HG03469 (cell line): ENCODE data around the gene PAPPA.

Experiments used
- ATAC-seq: cut with Tn5 transposase; IDR thresholded peaks from one replicate; pipeline ENCODE4 v1.9.1; 2021; ENCODE audit warnings: mild to moderate bottlenecking, moderate library complexity, moderate number of reproducible peaks; ENCODE audit not compliant: unreplicated experiment

PAPPA gene

GRCh38 chr9:116448431-116448830, 294.8 kb downstream of the PAPPA start:
- ATAC-seq = no peak

GRCh38 chr9:116449949-116450348, 296.4 kb downstream of the PAPPA start:
- ATAC-seq = no peak

- ATAC-seq = peak; percentile 93
These were observed 297.0 kb downstream of the PAPPA start for GRCh38 chr9:116450378-116451139.

GRCh38 chr9:116451500-116452115, 298.0 kb downstream of the PAPPA start:
- no peak for ATAC-seq
